ENCODE data around the gene TRIM26. TPM values are rescaled to one million over a fixed set of nuclear protein-coding genes. Genes with fewer than 3 reads are reported as not detected.
"Not testable (repeated sequence)": the region's sequence is repeated elsewhere in the genome, so short reads cannot be mapped to it uniquely, and the experiment has no call there.

Gene TRIM26
- total RNA-seq, 4 donors from 2014 or later: 19.5 to 92.0 (median 53.2) TPM

GRCh38 chr6:30231067-30231466 lies 17.9 kb upstream of the TRIM26 start:
- intact Hi-C loops (cut with DNase I; ENCODE audit: low total_unique reads) (no loop called here), in situ Hi-C loops (cut with MboI; ENCODE audit: low pct_ligation_motif_present in 1 of 4, low pct_unique_long_range_greater_than_20kb in 1 of 4, low sequenced_read_pairs in 3 of 4) (loop anchor here (25.0 kb wide), 2 partner anchors 156 to 181 kb away; no protein-coding TSS in a partner anchor)
- no peak for DNase-seq
- Histone ChIP-seq H3K4me1 (no peaks in the 10 kb centered on the region), H3K27ac (no peak overlapping the region), H3K27me3 (peaks cover 6% of the 10 kb centered on the region), H3K36me3 (no peaks in the 10 kb centered on the region), H3K4me3 (no peak overlapping the region), H3K9me3 (no peaks in the 10 kb centered on the region)
- TF ChIP-seq EP300 (IDR thresholded peaks at IDR 0.05; ENCODE audit: low read depth) (no peak), POLR2AphosphoS5 (IDR thresholded peaks at IDR 0.05) (no peak), POLR2A (IDR thresholded peaks at IDR 0.05) (no peak), CTCF (IDR thresholded peaks at IDR 0.05) (no peak)
- 54 to 66% methylated on average over 2 of the region's 2 CpGs for WGBS, 2 donors (ENCODE audit: low coverage in 1 of 2)

GRCh38 chr6:30227763-30228487 lies 14.7 kb upstream of the TRIM26 start:
- no peaks in the 10 kb centered on the region for H3K4me1 ChIP-seq
- in situ Hi-C loops (cut with MboI; ENCODE audit: low pct_ligation_motif_present in 1 of 4, low pct_unique_long_range_greater_than_20kb in 1 of 4, low sequenced_read_pairs in 3 of 4): loop anchor here (25.0 kb wide), 2 partner anchors 159 to 184 kb away; no protein-coding TSS in a partner anchor
- H3K36me3 ChIP-seq: no peaks in the 10 kb centered on the region
- H3K4me3 ChIP-seq: no peak overlapping the region
- 73 to 75% methylated on average over 5 to 6 of the region's 6 CpGs for WGBS, 2 donors (ENCODE audit: low coverage in 1 of 2)
- peaks cover 7% of the 10 kb centered on the region in 2 donors for H3K9me3 ChIP-seq
- DNase-seq: no peak
- H3K27me3 ChIP-seq: no peaks in the 10 kb centered on the region
- no peak overlapping the region for H3K27ac ChIP-seq
- TF ChIP-seq CTCF (IDR thresholded peaks at IDR 0.05) (no peak), EP300 (IDR thresholded peaks at IDR 0.05; ENCODE audit: low read depth) (no peak), POLR2A (IDR thresholded peaks at IDR 0.05) (no peak), POLR2AphosphoS5 (IDR thresholded peaks at IDR 0.05) (no peak)
- intact Hi-C loops (cut with DNase I; ENCODE audit: low total_unique reads): no loop called here

GRCh38 chr6:30227242-30227722 lies 14.1 kb upstream of the TRIM26 start:
- H3K27me3 ChIP-seq: no peaks in the 10 kb centered on the region
- WGBS, 2 donors (ENCODE audit: low coverage in 1 of 2): 88% methylated on average over 3 to 6 of the region's 6 CpGs
- no peak for DNase-seq
- TF ChIP-seq CTCF (IDR thresholded peaks at IDR 0.05): no peak
- TF ChIP-seq EP300 (IDR thresholded peaks at IDR 0.05; ENCODE audit: low read depth): no peak
- TF ChIP-seq POLR2AphosphoS5 (IDR thresholded peaks at IDR 0.05): no peak
- TF ChIP-seq POLR2A (IDR thresholded peaks at IDR 0.05): no peak
- H3K4me3 ChIP-seq: no peak overlapping the region
- no peaks in the 10 kb centered on the region for H3K36me3 ChIP-seq
- no peaks in the 10 kb centered on the region for H3K4me1 ChIP-seq
- intact Hi-C loops (cut with DNase I; ENCODE audit: low total_unique reads): no loop called here
- no peak overlapping the region for H3K27ac ChIP-seq
- in situ Hi-C loops (cut with MboI; ENCODE audit: low pct_ligation_motif_present in 1 of 4, low pct_unique_long_range_greater_than_20kb in 1 of 4, low sequenced_read_pairs in 3 of 4): loop anchor here (25.0 kb wide), 2 partner anchors 160 to 185 kb away; no protein-coding TSS in a partner anchor
- H3K9me3 ChIP-seq: peaks cover 7% of the 10 kb centered on the region in 2 donors

- no peak for DNase-seq
- no peaks in the 10 kb centered on the region for H3K27me3 ChIP-seq
- peaks cover 0 to 3% (median 1%) of the 10 kb centered on the region in 4 donors for H3K4me1 ChIP-seq
- peaks cover 7% of the 10 kb centered on the region in 2 donors for H3K9me3 ChIP-seq
- H3K27ac ChIP-seq: no peak overlapping the region
- WGBS, 2 donors (ENCODE audit: low coverage in 1 of 2): 56 to 89% methylated on average over 1 of the region's 1 CpG
- in situ Hi-C loops (cut with MboI; ENCODE audit: low pct_ligation_motif_present in 1 of 4, low pct_unique_long_range_greater_than_20kb in 1 of 4, low sequenced_read_pairs in 3 of 4): no loop called here
- H3K4me3 ChIP-seq: no peak overlapping the region
- intact Hi-C loops (cut with DNase I; ENCODE audit: low total_unique reads): no loop called here
- TF ChIP-seq EP300 (IDR thresholded peaks at IDR 0.05; ENCODE audit: low read depth) (no peak), CTCF (IDR thresholded peaks at IDR 0.05) (no peak), POLR2A (IDR thresholded peaks at IDR 0.05) (no peak), POLR2AphosphoS5 (IDR thresholded peaks at IDR 0.05) (no peak)
- H3K36me3 ChIP-seq: no peaks in the 10 kb centered on the region
Observed at GRCh38 chr6:30223339-30223738, 10.1 kb upstream of the TRIM26 start.

- H3K36me3 ChIP-seq; intact Hi-C loops (cut with DNase I; ENCODE audit: low total_unique reads); H3K27me3 ChIP-seq; H3K9me3 ChIP-seq; DNase-seq; H3K4me1 ChIP-seq; H3K4me3 ChIP-seq; in situ Hi-C loops (cut with MboI; ENCODE audit: low pct_ligation_motif_present in 1 of 4, low pct_unique_long_range_greater_than_20kb in 1 of 4, low sequenced_read_pairs in 3 of 4); H3K27ac ChIP-seq: not testable (repeated sequence)
- 98% methylated on average over 23 of the region's 23 CpGs; no CpG with 5 or more reads in 1 of the 2 donors for WGBS, 2 donors (ENCODE audit: low coverage in 1 of 2)
Observed at GRCh38 chr6:30221956-30222355, 8.8 kb upstream of the TRIM26 start.

GRCh38 chr6:30221395-30221794 lies 8.2 kb upstream of the TRIM26 start:
- WGBS, 2 donors (ENCODE audit: low coverage in 1 of 2): 70 to 84% methylated on average over 4 to 6 of the region's 6 CpGs
- DNase-seq; in situ Hi-C loops (cut with MboI; ENCODE audit: low pct_ligation_motif_present in 1 of 4, low pct_unique_long_range_greater_than_20kb in 1 of 4, low sequenced_read_pairs in 3 of 4); H3K27me3 ChIP-seq; H3K27ac ChIP-seq; H3K9me3 ChIP-seq; intact Hi-C loops (cut with DNase I; ENCODE audit: low total_unique reads); H3K4me1 ChIP-seq; H3K36me3 ChIP-seq; H3K4me3 ChIP-seq: not testable (repeated sequence)

Data from transverse colon (tissue), 4 donors.